ENCODE measurements around the gene TOX2.

The TOX2 gene

DNA sequence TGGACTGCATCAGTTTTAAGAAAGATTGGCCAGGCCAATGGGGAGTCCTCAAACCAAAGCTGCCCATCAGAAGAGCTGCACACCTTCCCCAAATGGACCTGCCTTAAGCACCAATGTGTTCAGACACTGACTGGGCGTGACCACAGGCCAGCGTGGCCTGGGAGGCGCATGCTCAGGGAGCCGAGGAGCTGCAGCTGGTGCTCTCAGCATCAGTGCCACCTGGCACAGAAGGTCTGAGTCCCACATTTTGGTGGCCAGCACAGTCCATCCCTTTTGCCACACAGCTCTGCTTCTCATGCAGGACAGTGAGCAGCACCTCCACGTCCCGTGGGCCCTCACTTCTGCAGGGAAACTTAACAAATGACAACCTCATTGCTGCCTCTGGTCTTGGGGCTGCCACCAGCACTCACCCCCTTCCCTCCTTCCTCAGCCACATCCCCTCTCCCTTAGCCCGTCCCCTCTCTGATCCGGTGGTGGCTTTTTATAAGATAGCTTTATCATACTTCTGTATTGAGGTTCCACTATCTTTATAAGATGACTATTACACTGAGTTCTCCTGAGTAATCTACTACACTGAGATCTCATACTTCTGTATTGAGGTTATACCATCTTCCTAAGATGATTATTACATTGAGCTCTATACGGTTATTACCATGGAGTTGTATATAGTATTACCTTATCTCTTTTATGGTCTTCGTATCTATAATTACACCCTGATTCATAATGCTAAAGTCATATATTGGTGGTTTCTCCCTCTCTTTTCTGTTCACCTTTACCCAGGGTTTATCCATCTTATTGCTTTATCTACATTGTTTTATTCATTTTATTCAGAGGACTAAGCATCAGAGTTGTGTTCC, 109.1 kb downstream of the TOX2 start:
- Histone ChIP-seq H3K4me1 (ENCODE audit: low read length) (no peaks in the 10 kb centered on the region), H3K4me3 (ENCODE audit: low read length) (no peak overlapping the region), H3K79me2 (ENCODE audit: low read length) (peaks cover 11% of the 10 kb centered on the region), H3K27ac (ENCODE audit: low read length) (no peak overlapping the region), H3K27me3 (ENCODE audit: low read depth, low read length) (no peaks in the 10 kb centered on the region), H3K4me2 (ENCODE audit: low read length) (no peak overlapping the region), H3K9me3 (ENCODE audit: insufficient read depth, low read length) (no peaks in the 10 kb centered on the region), H4K20me1 (ENCODE audit: insufficient read depth, low read length) (peaks cover 82% of the 10 kb centered on the region), H2AFZ (ENCODE audit: low read depth, low read length) (no peak overlapping the region), H3K36me3 (replicated peaks; ENCODE audit: low read depth, low read length) (peaks cover 18% of the 10 kb centered on the region), H3K9ac (ENCODE audit: low read length) (no peak overlapping the region)
- TF ChIP-seq, protein P1, sequence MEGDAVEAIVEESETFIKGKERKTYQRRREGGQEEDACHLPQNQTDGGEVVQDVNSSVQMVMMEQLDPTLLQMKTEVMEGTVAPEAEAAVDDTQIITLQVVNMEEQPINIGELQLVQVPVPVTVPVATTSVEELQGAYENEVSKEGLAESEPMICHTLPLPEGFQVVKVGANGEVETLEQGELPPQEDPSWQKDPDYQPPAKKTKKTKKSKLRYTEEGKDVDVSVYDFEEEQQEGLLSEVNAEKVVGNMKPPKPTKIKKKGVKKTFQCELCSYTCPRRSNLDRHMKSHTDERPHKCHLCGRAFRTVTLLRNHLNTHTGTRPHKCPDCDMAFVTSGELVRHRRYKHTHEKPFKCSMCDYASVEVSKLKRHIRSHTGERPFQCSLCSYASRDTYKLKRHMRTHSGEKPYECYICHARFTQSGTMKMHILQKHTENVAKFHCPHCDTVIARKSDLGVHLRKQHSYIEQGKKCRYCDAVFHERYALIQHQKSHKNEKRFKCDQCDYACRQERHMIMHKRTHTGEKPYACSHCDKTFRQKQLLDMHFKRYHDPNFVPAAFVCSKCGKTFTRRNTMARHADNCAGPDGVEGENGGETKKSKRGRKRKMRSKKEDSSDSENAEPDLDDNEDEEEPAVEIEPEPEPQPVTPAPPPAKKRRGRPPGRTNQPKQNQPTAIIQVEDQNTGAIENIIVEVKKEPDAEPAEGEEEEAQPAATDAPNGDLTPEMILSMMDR (IDR thresholded peaks at IDR 0.05; ENCODE audit: low read depth, low read length): no peak
- no peak for TF ChIP-seq EZH2phosphoT487 (IDR thresholded peaks at IDR 0.05; ENCODE audit: low read depth)

DNA sequence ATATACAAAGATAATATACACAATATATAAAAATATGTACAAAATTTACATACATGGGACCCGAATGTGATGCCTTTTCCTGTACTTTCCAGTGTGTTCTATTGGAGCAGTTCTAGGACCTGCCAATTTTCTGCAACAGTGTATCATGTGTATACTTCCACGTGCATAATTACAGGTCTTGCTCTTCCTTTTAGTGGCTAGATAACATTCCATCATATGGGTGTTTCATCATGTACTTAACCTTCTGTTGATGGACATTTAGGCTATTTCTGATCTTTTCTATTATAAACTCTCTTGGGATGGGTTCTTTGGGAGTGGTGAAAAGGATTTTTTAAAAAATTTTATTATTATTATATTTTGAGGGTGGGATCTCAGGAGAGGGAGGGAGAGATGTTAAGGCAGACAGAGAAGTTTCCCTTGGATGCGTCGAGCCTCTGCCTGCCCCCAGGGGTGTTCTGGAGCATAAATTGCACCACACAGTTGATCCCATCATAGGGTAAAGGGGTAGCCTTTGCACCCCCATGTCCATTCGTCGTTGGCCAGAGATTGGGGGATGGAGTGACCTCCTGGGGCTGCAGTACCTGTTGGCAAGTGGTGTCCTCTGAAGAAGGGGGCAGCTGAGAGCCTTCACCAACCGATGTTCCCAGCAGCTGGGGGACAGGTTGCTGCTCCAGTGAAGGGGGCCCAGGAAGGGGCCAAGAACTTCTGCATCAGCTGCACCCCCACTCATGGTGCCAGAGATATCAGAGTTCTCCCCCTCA, 110.3 kb downstream of the TOX2 start:
- H3K9ac ChIP-seq (ENCODE audit: low read length): no peak overlapping the region
- H3K4me2 ChIP-seq (ENCODE audit: low read length): no peak overlapping the region
- H3K27me3 ChIP-seq (ENCODE audit: low read depth, low read length): no peaks in the 10 kb centered on the region
- peaks cover 82% of the 10 kb centered on the region for H4K20me1 ChIP-seq (ENCODE audit: insufficient read depth, low read length)
- no peak overlapping the region for H2AFZ ChIP-seq (ENCODE audit: low read depth, low read length)
- H3K27ac ChIP-seq (ENCODE audit: low read length): no peak overlapping the region
- no peak for TF ChIP-seq EZH2phosphoT487 (IDR thresholded peaks at IDR 0.05; ENCODE audit: low read depth)
- TF ChIP-seq, protein P1 (IDR thresholded peaks at IDR 0.05; ENCODE audit: low read depth, low read length): no peak
- H3K79me2 ChIP-seq (ENCODE audit: low read length): peaks cover 7% of the 10 kb centered on the region
- H3K4me3 ChIP-seq (ENCODE audit: low read length): no peak overlapping the region
- H3K4me1 ChIP-seq (ENCODE audit: low read length): no peaks in the 10 kb centered on the region
- H3K9me3 ChIP-seq (ENCODE audit: insufficient read depth, low read length): no peaks in the 10 kb centered on the region
- peaks cover 19% of the 10 kb centered on the region for H3K36me3 ChIP-seq (replicated peaks; ENCODE audit: low read depth, low read length)

DNA sequence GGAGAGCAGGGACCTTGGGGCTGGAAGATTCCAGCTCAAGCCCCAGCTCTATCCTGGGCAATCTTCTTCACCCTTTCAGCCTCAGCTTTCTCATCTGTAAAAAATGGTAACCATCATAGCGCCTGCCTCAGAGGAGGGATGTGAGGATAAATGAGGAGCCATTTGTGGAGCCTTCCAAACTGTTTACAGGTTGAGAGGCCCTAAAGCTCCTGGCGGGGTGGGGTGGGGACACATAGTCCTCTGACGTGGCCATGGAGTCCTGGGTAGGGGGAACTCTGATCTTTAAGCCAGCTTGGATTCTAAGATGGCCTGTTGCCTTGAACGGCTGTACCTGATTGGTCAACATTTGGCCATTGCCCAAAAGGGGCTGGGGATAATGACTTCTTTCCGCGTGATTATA, 111.1 kb downstream of the TOX2 start:
- Histone ChIP-seq H4K20me1 (ENCODE audit: insufficient read depth, low read length) (peaks cover 84% of the 10 kb centered on the region), H3K4me2 (ENCODE audit: low read length) (no peak overlapping the region), H3K36me3 (replicated peaks; ENCODE audit: low read depth, low read length) (peaks cover 16% of the 10 kb centered on the region), H2AFZ (ENCODE audit: low read depth, low read length) (no peak overlapping the region), H3K4me1 (ENCODE audit: low read length) (no peaks in the 10 kb centered on the region), H3K27me3 (ENCODE audit: low read depth, low read length) (no peaks in the 10 kb centered on the region), H3K4me3 (ENCODE audit: low read length) (no peak overlapping the region), H3K9ac (ENCODE audit: low read length) (no peak overlapping the region), H3K79me2 (ENCODE audit: low read length) (peaks cover 7% of the 10 kb centered on the region), H3K27ac (ENCODE audit: low read length) (no peak overlapping the region), H3K9me3 (ENCODE audit: insufficient read depth, low read length) (no peaks in the 10 kb centered on the region)
- TF ChIP-seq EZH2phosphoT487 (IDR thresholded peaks at IDR 0.05; ENCODE audit: low read depth): no peak
- TF ChIP-seq, protein P1 (IDR thresholded peaks at IDR 0.05; ENCODE audit: low read depth, low read length): no peak

DNA sequence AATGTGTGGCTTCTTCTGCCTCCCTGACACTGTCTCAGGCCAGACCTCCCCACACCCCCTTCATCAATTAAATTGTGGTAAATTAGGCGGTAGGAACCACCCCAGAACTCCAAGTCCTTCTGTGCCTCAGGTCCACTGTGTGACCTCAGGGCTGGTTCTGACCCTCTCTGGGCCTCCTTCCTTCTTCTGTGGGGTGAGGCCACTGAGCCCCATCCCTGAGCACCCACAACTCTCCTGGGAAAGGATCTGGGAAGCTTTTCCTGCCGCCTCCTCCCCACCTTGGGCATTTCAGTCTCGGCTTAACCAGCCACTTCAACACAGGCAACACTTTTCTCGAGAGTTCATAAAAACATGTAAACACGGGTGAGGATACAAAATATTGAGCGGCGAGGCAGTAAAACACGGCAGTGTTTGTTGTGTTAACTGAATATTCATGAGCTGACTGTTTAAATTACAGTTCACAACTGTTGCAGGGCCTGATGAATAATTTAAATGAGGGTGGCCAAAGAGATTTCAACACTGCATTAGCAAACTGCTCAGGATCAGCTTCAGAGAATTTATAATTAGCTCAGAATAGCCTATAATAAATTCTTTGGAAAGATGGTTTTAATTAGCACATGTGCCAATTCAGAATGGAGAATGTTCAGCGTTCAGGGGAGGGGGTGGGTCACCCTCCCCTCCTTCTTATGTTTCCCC, 112.1 kb downstream of the TOX2 start:
- H3K9ac ChIP-seq (ENCODE audit: low read length): no peak overlapping the region

More for the DNA sequence above, 112.1 kb downstream of the TOX2 start:
- H4K20me1 ChIP-seq (ENCODE audit: insufficient read depth, low read length): peaks cover 84% of the 10 kb centered on the region
- TF ChIP-seq EZH2phosphoT487 (IDR thresholded peaks at IDR 0.05; ENCODE audit: low read depth): no peak
- TF ChIP-seq, protein P1 (IDR thresholded peaks at IDR 0.05; ENCODE audit: low read depth, low read length): no peak
- no peaks in the 10 kb centered on the region for H3K9me3 ChIP-seq (ENCODE audit: insufficient read depth, low read length)
- H3K27me3 ChIP-seq (ENCODE audit: low read depth, low read length): no peaks in the 10 kb centered on the region
- no peaks in the 10 kb centered on the region for H3K4me1 ChIP-seq (ENCODE audit: low read length)
- no peak overlapping the region for H3K4me3 ChIP-seq (ENCODE audit: low read length)
- H2AFZ ChIP-seq (ENCODE audit: low read depth, low read length): no peak overlapping the region
- peaks cover 12% of the 10 kb centered on the region for H3K36me3 ChIP-seq (replicated peaks; ENCODE audit: low read depth, low read length)
- H3K4me2 ChIP-seq (ENCODE audit: low read length): no peak overlapping the region
- no peak overlapping the region for H3K27ac ChIP-seq (ENCODE audit: low read length)
- peaks cover 13% of the 10 kb centered on the region for H3K79me2 ChIP-seq (ENCODE audit: low read length)
